Measurements from ENCODE around the gene TBX15.

The TBX15 gene

DNA sequence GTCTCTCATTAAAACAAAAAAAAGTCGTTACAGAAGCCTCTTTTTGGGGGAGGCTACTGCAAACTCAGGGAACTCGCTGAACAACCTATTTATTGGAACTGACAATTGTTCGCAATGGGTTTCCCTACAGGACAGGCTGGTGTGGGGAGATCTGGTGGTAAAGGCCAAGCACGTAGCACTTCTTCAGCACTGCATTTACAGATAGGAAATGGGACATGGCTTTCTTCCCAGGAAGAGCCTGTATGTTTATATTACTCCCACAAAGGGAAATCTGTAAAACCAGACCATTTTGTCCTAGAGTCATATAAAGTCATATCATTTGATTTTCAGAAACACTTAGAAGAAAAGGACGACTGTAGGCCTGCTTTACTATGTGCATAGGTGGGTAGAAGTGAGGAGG, 38.8 kb upstream of the TBX15 start:
- TF ChIP-seq, protein P1, sequence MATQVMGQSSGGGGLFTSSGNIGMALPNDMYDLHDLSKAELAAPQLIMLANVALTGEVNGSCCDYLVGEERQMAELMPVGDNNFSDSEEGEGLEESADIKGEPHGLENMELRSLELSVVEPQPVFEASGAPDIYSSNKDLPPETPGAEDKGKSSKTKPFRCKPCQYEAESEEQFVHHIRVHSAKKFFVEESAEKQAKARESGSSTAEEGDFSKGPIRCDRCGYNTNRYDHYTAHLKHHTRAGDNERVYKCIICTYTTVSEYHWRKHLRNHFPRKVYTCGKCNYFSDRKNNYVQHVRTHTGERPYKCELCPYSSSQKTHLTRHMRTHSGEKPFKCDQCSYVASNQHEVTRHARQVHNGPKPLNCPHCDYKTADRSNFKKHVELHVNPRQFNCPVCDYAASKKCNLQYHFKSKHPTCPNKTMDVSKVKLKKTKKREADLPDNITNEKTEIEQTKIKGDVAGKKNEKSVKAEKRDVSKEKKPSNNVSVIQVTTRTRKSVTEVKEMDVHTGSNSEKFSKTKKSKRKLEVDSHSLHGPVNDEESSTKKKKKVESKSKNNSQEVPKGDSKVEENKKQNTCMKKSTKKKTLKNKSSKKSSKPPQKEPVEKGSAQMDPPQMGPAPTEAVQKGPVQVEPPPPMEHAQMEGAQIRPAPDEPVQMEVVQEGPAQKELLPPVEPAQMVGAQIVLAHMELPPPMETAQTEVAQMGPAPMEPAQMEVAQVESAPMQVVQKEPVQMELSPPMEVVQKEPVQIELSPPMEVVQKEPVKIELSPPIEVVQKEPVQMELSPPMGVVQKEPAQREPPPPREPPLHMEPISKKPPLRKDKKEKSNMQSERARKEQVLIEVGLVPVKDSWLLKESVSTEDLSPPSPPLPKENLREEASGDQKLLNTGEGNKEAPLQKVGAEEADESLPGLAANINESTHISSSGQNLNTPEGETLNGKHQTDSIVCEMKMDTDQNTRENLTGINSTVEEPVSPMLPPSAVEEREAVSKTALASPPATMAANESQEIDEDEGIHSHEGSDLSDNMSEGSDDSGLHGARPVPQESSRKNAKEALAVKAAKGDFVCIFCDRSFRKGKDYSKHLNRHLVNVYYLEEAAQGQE (IDR thresholded peaks at IDR 0.05; ENCODE audit: insufficient read depth in 1 of 2, low read depth in 2 of 2, low read length in 2 of 2), result no peak

DNA sequence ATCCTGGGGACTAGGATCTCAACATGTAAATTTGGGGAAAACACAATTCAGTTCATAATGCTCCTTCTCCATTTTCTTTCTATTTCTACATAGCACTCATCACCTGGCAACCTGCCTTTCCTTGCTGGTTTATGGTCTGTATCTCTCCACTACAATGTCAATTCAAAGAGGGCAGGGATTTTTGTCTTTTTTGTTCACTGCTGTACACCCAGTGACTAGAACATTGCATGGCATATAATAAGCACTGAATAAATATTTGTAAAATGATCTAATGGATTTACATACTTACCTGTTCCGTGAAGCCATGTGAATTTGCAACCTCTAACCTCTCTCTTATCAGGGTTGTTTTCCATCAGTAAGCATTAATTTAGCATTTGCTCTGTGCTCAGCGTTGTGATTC, 27.4 kb upstream of the TBX15 start:
- TF ChIP-seq POLR2AphosphoS5 (IDR thresholded peaks at IDR 0.05; ENCODE audit: low read depth, low read length), result no peak
- no peak for TF ChIP-seq FOXP2 (optimal IDR thresholded peaks at IDR 0.05; ENCODE audit: borderline replicate concordance, extremely low read depth, extremely low read length, insufficient read depth)
- no peak for TF ChIP-seq TAF1 (IDR thresholded peaks at IDR 0.05; ENCODE audit: borderline replicate concordance, insufficient read depth, low read length)

DNA sequence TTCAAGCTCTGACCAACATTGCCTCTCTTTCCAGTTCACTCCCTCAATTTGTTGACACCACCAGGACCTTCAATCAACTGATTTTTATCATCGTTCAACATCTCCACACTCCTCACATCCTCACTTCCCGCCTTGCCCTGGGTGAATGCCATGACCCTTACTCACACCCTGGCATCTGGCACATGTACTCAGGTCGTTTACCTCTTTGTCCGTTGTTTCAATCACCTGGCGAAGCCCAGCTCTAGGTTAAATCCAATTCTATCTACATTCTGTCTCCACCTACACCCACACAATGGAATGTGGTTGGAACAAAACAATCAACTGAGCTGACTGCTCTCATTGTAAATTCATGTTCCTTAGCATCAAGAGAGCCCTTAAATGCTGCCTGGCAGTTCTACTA, 24.2 kb upstream of the TBX15 start:
- TF ChIP-seq TAF1 (IDR thresholded peaks at IDR 0.05; ENCODE audit: borderline replicate concordance, insufficient read depth, low read length), result no peak
- no peak for TF ChIP-seq FOXP2 (optimal IDR thresholded peaks at IDR 0.05; ENCODE audit: borderline replicate concordance, extremely low read depth, extremely low read length, insufficient read depth)
- TF ChIP-seq, protein P1 (IDR thresholded peaks at IDR 0.05; ENCODE audit: insufficient read depth in 1 of 2, low read depth in 2 of 2, low read length in 2 of 2), result no peak
- no peak for TF ChIP-seq POLR2AphosphoS5 (IDR thresholded peaks at IDR 0.05; ENCODE audit: low read depth, low read length)
- no peak for TF ChIP-seq SIN3A (IDR thresholded peaks at IDR 0.05; ENCODE audit: borderline replicate concordance, insufficient read depth, low read length)

DNA sequence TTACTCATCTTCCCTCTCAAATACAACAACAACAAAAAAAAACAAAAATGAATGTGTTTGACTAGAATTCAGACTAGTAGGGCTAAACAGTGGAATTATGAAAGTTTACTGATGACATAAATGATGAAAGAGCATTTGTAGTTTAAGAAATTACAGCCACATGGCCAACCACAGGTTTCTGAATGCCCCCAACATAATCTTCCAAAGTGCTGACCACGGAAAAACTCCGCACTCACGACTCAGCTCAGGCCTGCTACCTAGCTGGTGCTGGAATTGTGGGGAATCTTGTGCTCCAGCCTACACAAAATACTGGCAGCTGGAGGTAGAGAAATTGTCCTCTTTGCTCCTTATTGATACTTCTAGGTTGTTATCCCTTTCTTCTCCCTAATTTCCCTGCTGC, 23.6 kb upstream of the TBX15 start:
- TF ChIP-seq, protein P1 (IDR thresholded peaks at IDR 0.05; ENCODE audit: insufficient read depth in 1 of 2, low read depth in 2 of 2, low read length in 2 of 2), result no peak
- TF ChIP-seq FOXP2 (optimal IDR thresholded peaks at IDR 0.05; ENCODE audit: borderline replicate concordance, extremely low read depth, extremely low read length, insufficient read depth), result no peak
- TF ChIP-seq TAF1 (IDR thresholded peaks at IDR 0.05; ENCODE audit: borderline replicate concordance, insufficient read depth, low read length), result no peak
- no peak for TF ChIP-seq POLR2AphosphoS5 (IDR thresholded peaks at IDR 0.05; ENCODE audit: low read depth, low read length)
- no peak for TF ChIP-seq SIN3A (IDR thresholded peaks at IDR 0.05; ENCODE audit: borderline replicate concordance, insufficient read depth, low read length)

DNA sequence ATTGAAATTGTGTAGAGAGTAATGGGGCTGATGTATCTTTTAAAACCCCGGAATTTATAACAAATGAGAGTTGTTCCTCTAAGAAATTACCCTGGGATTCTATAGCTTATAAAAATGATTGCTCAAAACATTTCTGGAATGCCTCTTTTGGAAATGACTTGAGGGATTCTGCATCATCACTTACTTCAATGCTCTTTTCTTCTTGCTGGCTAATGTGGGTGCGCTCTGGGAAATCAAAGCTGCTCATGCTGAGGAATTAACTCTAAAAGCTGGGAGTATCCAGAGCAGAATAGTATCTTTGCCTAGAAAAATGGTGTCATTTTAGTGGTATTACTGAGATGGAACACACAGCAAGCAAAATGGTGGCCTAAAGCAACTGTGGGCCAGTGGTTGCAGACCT, 23.0 kb upstream of the TBX15 start:
- TF ChIP-seq, protein P1 (IDR thresholded peaks at IDR 0.05; ENCODE audit: insufficient read depth in 1 of 2, low read depth in 2 of 2, low read length in 2 of 2), result no peak
- TF ChIP-seq FOXP2 (optimal IDR thresholded peaks at IDR 0.05; ENCODE audit: borderline replicate concordance, extremely low read depth, extremely low read length, insufficient read depth) (no peak), SIN3A (IDR thresholded peaks at IDR 0.05; ENCODE audit: borderline replicate concordance, insufficient read depth, low read length) (no peak), TAF1 (IDR thresholded peaks at IDR 0.05; ENCODE audit: borderline replicate concordance, insufficient read depth, low read length) (no peak), POLR2AphosphoS5 (IDR thresholded peaks at IDR 0.05; ENCODE audit: low read depth, low read length) (no peak)

Measured in PFSK-1 (cell line).